Ureter (tissue), 1 donor: Measurements from ENCODE around the gene PGBD5. TPM values are rescaled to one million over a fixed set of nuclear protein-coding genes. Genes with fewer than 3 reads are reported as not detected.
"Not testable (repeated sequence)": the region's sequence is repeated elsewhere in the genome, so short reads cannot be mapped to it uniquely, and the experiment has no call there.

Experiments
- DNase-seq: peaks from one replicate; pipeline ENCODE4 v3.0.0-alpha.2; 2020; ENCODE audit warnings: low spot score
- total RNA-seq: library from RNA; stranded (reverse); gene quantifications from one replicate; pipeline ENCODE4 v1.2.4, GENCODE V29; 2023
- donor health status: DM: yes; HTN: yes; CAD: no.

Gene PGBD5
- total RNA-seq, 1 donor from 2014 or later: 1.8 TPM

DNA sequence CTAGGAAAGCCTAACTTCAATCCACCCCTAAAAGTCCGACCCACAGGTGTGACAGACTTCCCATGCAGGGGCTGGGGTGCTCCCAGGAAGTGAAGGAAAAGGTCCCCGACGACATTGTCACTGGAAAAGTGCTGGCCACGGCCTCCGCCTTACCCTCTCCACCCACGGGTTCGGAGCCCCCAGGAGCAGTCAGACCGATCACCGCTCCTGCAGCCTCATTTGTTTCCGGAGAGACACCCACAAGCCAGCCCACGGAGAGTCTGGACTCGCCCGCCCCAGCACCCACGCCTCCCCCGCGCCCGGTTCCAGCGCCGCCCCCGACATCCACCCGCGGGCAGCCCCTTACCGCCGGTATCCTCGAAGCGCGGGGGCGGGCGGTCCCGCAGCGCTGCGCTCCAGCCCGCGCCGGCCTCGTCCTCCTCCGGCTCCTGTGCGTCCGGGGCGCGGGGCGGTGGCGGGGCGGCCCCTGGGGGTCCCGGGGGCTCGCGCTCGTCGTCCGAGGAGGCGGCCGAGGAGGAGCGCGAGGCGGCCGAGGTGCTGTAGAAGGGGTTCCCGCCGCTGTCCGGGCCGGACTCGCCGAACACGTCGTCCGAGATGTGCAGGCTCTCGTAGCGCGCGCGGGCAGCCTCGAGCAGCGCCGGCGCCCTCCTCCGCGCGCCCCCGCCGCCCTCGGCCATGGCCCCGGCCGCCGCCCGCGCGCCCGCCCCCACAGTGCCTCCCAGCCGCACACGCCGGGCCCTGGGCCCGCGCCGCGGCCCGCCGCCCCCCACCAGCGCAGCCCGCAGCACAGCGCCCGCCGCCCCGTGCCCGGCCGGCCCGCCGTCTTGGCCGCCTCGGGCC is 660 bp downstream of the PGBD5 start:
- no peak for DNase-seq

DNA sequence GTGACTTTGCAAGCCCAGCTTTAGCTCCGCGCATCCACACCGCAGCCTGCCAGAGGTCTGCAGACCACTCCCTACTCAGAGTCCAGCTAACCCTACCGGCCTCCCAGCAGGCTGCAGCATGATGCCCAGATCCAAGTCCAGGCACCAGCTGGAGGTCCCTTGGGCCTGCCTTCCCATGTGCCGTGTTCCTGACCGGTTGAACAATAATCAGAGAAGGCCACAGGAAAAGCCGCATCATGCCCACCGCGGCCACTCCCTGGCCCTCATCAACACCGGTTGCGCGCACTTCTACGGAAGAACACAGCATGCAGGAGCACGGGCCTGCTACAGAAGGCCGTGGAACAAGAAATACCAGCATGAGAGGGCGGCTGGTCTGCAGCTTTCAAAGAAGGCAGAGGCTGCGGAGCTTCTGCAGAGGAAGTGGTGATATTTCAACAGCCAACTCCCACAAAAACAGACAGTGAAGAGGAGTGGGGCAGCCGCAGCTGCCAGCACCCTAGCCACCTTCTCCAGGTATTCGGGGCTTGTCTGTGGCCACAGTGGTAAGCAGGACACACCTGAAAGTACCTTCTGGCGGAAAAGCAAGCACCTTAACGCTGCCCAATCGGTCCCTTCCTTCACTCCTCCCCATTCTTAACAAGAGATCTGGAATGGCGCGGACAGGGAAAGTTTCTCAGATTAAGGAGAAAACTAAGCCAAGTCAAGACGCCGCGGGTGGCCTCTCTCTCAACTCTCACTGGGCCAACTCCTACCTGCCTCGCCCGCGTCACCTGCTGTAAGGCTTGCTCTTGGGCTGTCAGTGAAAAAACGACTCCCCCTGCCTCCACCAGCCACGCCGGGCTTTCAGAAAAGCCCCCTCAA is 1.5 kb downstream of the PGBD5 start:
- peak; percentile 52 for DNase-seq

DNA sequence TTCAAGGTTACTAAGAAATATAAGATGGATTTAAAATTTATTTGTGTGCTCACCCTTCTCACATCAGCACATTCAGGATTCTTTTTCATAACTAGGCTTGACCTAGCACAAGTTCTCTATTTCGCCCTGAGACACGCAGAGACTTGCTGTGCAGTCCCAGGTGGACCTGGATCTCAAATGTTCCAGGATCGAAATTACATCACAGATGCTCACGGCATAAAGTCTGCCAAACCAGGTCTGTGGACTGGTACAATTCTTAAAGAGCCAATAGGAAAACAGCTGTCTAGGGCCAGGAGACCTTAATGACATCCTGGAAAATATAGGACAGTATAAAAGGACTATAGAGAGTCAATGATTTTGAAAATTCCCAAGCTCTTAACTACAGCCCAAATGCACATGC is 2.2 kb downstream of the PGBD5 start:
- no peak for DNase-seq

DNA sequence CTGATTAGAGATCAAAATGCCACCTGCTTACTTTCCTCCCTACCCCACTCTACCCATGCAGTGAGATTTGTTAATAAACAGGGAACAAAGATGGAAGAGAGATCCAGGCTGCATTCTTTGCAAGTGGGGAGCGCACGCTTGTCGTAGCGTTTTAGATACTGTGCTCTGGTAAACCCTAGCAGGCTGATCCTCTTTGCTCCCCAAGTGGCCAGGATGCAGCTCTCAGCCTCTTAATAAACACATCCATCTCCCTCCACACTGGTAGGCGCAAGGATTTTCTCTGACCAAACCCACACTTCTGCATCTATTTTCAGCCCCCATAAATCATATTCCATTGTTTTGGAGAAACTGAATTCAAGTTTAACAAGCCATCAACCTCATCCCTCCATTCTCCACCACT is 2.9 kb downstream of the PGBD5 start:
- no peak for DNase-seq

DNA sequence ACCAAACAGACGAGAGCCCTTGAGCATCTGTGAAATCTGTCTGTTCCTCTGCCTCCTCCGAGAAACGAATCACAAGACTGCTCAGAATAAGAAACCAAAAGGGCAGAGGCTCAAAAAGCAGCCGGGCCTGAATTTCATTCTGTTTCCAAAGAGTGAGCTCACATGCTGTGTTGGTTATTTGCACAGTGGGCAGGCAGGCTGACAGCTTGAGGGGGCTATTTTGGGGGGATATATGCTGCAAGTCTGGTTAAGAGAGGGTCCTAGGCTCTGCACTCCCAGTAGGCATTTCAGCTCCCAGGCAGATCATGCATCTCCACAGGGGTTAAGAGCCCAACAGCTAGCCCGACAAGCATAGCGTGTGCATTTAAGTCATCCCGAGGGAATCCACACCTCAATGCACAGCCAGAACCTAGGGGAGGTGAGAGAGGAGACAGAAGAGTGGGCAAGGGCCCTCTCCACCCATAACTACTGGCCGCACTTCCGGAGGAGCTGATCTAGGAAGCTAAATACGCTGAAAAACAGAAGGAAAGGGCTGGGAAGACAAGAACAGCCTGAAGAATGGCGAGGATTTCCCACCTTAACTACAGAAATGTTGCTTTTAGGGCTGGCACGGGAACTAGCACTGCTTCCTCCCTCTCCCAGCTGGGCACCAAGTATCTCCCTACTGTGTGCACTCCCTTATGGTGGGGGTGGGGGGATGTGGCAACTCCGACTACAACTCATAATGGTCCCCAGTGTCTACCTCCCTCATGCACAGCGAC is 3.7 kb downstream of the PGBD5 start:
- no peak for DNase-seq

DNA sequence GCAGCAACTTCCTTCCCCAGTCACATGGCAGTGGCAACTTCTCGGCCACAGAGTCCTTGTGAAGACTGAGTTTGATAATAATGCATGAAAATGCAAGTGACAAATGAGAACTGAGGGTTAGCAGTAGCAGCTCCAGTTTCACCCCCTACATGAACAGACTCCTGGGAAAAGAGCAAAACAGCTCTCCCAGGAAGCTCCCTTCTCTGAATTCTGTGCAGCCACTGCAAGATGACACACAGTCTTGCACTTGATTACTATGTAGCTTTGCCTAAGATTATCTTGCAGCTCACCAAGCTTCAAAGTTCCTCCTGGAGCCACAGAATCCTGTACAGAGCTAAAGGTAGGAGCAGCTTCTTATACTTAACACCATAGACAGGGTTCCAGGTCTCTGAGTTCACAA is 4.7 kb downstream of the PGBD5 start:
- no peak for DNase-seq

DNA sequence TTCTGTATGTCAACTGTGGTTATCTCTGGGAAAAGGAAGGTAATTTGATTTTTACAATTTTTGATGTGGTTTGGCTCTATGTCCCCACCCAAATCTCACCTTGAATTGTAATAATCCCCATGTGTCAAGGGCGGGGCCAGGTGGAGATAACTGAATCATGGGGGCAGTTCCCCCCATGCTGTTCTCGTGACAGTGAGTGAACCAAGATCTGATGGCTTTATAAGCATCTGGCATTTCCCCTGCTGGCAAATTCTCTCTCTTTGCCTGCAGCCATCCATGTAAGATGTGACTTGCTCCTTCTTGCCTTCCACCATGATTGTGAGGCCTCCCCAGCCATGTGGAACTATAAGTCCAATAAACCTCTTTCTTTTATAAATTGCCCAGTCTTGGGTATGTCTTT is 5.8 kb downstream of the PGBD5 start:
- not testable (repeated sequence) for DNase-seq

DNA sequence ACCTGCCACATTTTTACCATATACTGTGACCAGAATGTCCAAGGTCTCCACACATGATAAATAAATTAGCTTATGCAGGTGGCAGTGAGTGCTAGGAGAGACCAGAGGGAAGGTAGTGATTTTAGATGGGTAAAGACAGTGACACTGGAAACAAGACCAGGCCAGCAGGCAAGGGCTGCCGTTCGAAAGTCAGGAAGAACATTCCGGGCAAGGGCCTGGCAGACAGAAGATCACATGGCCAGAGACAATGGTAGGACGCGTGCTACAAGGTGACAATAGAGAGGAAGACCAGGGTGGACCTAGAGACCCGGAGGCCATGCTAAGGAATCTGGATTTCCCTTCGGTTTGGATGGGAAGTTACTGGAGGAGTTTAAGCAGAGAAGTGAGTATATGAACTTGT is 9.7 kb downstream of the PGBD5 start:
- DNase-seq: no peak

DNA sequence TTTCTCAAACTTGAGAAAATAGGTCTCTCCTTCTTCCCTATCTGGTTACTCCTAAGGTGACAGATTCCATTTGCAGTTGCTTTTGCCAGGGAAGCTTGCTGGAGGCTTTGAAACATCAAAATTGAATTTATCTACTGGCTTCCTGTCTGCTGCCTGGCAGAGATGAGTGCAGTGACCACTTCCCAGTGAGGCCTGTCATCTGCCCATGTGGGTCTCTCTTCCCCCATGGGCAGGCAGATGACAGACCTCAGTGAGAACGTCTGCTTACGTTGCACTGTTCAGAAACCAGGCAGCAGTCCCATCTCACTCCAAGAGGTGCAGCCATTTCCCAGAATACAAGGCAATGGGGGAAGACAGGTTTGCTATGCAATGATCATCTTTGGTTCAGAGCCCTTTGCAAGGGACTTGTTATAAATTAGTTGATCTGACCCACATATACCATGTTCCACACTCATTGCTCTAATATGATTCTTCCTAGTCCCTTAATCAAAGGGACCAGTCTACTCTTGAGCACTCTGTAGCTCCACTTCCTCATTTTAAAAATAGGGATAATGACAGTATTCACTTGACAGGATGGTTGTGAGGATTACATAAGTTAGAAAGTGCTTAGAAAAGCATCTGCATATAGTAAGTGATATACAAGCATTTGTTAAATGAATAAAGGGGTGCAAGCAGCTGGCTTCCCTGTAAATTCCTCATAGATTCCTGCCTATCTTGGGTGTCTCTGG is 10.6 kb downstream of the PGBD5 start:
- DNase-seq: no peak

DNA sequence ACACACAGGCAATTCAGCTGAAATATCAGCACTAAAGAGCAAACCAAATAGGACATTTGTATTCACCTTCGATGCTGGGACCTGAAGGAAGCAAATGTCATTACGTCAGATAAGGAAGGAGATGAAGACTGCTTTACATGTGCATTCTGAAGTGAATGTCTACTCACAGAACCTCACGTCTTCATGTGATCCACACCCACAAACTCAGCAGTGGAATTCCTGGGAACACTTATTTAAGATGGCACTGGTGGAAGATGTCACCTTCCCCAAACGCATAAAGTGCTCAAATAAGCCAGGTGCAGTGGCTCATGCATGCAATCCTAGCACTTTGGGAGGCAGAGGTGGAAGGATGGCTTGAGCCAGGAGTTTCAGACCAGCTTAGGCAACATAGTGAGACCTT is 11.4 kb downstream of the PGBD5 start:
- DNase-seq: no peak

DNA sequence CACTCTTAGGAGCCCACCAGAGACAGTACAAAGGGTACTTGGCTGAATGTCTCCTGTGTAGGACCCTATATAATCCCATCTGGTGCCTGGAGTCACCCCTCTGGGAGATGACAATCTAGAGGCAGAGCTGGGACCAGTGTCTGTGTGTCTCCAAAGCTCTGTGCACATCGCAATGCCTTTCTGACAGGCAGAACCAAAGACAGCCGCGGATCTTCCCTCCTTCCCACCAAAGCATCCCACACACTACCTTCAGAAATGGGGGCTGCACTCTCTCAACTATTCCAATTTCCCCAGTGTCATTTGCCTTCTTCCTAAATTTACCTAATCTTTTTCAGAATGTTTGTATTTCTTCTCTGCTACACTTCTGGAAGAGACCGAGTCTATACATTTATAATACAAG is 12.0 kb downstream of the PGBD5 start:
- DNase-seq: no peak

DNA sequence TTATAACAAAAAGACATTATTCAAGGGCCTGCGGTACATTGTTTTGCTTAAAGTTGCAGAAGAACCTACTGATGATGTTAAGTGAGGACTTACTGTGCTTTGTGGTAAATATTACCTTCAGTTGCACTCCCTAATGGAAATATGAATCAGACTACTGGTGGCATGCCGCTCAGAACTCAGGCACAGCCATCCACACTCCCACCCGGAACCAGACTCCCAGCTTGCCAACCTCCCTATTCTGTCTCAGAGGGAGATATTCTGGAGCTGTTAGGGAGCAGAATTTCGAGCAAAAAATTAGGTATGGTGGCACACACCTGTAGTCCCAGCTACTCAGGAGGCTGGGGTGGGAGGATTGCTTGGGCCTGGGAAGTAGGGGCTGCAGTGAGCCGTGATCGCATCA is 13.1 kb downstream of the PGBD5 start:
- no peak for DNase-seq

DNA sequence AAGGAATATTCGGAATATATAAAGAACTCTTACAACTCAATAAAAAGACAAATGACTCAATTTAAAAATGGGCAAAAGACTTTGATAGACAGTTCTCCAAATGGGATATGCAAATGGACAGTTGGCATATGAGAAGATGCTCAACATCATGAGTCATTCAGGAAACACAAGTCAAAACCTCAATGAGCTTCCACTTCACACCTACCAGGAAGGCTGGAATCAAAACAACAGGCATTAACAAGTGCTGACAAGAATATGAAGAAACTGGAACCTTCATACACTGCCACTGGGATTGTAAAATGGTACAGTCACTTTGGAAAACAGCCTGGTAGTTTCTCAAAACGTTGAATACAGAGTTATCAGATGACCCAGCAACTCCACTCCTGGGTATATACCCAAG is 17.2 kb downstream of the PGBD5 start:
- DNase-seq: no peak

DNA sequence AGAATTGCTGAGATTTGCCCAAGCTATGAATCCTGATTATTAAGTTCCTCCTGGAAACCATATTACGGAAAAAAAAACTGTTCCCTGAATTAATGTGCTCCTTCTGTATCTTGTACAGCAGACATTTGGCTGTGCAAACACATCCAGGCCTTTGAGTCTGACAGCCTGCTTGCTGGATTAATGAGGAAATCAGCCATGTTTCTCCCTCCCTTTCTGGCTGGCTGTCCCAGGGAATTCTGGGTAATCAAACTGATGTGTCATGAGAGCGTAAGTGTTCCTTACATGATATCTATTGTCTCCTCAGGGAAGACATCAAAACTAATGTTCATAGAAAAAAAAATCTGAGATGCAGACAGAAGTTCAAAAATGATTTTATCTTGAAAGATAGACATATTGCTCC is 18.8 kb downstream of the PGBD5 start:
- DNase-seq: no peak

DNA sequence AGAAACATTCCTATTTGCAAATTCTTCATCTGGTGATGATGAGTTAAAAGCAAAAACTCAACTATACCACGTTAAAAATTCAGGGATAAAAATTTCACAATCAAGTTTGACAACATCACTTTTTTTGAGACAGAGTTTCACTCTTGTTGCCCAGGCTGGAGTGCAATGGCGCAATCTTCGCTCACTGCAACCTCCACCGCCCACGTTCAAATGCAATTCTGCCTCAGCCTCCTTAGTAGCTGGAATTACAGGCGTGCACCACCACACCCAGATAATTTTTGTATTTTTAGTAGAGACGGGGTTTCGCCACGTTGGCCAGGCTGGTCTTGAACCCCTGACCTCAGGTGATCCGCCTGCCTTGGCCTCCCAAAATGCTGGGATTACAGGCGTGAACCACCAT is 19.4 kb downstream of the PGBD5 start:
- not testable (repeated sequence) for DNase-seq

DNA sequence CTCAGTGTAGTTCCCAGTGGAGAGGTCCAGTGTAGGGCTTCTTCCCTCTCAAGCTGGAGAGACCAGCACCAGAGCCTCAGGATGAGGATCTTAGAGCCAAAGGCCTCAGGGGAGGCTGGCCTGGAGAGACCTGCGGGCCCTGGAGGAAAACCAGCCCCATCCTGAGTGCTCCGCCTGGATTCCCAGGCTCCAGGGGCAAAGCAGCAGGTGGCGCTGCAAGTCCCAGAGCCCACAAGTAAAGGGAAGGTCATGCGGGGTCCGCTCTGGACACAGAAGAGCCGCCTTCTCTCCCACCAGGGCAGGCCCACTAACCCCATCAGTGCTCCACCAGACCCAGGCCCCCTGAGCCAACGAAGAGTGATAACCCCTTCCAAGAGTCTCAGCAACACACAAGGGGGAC is 22.7 kb downstream of the PGBD5 start:
- no peak for DNase-seq

DNA sequence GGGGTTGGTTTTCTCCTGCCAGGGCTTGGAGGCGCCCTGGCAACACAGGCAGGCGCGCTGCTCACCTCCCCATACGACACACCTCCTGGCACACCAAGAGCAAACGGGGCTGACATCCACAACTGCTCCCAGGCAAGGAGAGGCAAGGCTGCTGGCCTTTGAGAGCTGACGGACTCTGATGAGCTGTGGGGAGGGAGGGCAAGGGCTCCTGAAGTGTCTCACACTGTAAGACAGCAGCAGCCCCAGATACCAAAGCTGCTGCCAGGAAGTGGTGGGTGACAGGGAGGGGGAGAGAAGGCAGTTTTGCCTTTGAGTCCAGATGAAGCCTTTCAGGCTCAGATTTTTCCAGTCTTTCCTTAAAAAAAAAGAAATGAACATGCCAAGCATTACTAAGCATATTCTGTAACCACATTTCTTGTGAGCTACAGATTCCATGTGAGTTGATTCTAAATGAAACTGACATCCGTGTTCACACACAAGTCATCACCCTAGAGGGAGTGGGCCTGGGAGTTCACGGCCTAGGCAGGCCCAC is 24.3 kb downstream of the PGBD5 start:
- no peak for DNase-seq

DNA sequence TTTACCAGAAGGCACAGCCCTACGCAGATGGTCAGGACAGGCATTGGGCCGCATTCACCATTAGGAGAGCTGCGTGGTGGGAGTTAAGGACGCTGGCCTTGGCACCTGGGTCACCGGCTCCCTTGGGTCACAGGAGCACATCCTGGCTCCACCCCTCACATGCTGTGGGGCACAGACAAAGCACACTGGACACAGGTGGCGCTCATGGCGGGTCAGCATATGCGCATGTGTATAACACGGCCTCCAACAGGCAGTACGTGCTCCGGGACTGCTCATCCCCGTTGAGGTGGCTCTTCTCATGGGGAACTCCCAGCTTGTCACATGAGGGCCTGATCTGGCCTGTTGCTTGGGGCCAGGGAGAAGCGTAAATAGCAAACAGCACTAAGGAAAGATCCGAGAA is 25.0 kb downstream of the PGBD5 start:
- no peak for DNase-seq

DNA sequence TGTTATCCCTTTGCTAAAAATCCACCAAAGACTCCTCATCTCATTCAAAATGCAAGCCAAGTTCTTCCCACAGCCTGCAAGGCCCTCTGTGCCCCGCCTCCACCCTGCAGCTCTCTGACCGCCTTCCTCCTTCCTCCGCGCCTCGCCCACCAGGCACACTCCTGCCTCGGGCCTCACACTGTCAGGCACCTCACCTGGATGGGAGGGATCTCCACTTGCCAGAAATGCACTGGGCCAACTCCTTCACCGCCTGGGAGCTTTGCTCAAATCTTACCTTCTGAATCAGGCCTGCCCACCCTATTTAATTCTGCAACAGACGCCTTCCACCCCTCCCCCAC is 26.2 kb downstream of the PGBD5 start:
- no peak for DNase-seq

DNA sequence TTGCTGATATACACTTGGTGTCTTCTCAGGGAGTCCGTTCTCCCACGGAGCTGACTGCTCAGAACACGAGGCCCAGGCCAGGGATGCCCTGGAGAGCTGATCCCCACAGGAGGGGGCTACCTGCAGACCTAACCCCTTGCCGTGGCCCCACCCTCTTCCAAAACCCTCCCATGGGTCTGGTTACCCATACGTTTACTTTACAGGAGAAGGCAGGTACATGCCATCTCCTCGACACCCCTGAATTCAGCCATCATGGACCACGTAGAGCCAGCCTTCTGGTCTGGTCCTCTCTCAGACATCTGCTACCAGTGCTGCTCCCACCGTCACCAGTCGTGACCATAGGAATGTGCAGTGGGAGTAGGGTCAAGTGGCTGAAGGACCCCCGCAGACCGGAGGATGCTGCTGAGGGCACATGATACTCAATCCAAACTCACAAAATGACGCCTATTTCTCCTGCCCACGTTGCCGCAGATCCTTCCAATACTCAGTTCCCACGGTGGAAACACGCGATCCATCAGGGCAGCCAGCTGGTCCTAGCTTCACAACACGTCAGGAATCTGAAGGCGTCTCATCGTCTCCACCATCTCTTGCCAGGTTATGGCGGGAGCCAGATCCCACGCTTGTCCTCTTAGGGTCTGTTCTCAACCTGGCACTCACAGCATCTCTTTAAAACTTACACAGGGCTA is 26.7 kb downstream of the PGBD5 start:
- DNase-seq: no peak

DNA sequence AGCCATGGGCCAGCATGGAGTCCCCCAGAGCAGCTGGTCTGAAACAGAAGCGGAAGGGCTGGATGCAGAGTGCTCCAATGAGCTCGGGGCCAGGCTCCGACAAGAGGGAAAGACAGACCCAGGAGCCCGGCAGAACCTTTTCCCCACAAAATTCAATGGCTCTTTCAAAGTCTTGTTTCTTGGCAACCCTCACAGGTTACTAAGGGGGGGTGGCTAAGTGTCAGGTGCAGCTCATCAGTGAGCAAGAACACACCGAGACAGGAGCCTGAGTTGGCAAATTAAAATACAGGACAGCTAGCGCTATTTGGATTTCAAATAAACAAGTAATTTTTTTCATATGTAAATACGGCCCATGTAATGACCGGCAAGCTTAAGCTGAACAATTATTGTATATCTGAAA is 27.3 kb downstream of the PGBD5 start:
- DNase-seq: no peak
